Measurements from ENCODE around the gene AOX1. TPM values are rescaled to one million over a fixed set of nuclear protein-coding genes. Genes with fewer than 3 reads are reported as not detected.

Gene AOX1
- total and polyA plus RNA-seq, 2 experiments from 2014 or later = 1.4 to 5.0 TPM

DNA sequence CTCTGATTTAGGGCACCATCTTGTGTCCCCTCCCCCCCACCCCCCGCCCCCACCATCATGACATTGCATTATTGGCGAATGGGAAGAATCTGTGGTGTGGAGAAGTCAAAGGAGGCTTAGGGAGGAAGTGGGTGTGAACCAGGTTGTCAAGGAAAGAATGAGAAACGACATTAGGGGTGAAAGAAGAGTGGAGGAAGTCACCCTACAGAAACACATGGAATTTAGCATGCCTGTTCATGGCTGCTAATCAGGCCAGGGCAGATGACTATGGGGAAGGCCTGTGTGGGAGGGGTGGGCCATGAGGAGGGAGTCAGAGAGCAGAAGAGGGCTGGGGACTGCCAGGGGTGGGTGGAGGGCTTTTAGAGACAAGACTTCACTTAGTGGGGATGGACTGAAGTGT is 81.6 kb downstream of the AOX1 start:
- H3K4me2 ChIP-seq = no peak overlapping the region
- no peaks in the 10 kb centered on the region for H3K36me3 ChIP-seq (ENCODE audit: insufficient read depth)
- no peak overlapping the region for H3K27ac ChIP-seq (ENCODE audit: low read depth)
- Mint-ChIP-seq H3K4me1 (peaks cover 2% of the 10 kb centered on the region; the same call in 1 of the 3 replicates), H3K9me3 (no peaks in the 10 kb centered on the region), H3K36me3 (ENCODE audit: low read depth) (no peaks in the 10 kb centered on the region), H3K27me3 (ENCODE audit: insufficient read depth, low read depth, poor library complexity) (peaks cover 1% of the 10 kb centered on the region), H3K4me3 (no peak overlapping the region), H3K27ac (peak overlapping the region; percentile 84; the same call in 1 of the 2 replicates)
- TF ChIP-seq, protein P1, sequence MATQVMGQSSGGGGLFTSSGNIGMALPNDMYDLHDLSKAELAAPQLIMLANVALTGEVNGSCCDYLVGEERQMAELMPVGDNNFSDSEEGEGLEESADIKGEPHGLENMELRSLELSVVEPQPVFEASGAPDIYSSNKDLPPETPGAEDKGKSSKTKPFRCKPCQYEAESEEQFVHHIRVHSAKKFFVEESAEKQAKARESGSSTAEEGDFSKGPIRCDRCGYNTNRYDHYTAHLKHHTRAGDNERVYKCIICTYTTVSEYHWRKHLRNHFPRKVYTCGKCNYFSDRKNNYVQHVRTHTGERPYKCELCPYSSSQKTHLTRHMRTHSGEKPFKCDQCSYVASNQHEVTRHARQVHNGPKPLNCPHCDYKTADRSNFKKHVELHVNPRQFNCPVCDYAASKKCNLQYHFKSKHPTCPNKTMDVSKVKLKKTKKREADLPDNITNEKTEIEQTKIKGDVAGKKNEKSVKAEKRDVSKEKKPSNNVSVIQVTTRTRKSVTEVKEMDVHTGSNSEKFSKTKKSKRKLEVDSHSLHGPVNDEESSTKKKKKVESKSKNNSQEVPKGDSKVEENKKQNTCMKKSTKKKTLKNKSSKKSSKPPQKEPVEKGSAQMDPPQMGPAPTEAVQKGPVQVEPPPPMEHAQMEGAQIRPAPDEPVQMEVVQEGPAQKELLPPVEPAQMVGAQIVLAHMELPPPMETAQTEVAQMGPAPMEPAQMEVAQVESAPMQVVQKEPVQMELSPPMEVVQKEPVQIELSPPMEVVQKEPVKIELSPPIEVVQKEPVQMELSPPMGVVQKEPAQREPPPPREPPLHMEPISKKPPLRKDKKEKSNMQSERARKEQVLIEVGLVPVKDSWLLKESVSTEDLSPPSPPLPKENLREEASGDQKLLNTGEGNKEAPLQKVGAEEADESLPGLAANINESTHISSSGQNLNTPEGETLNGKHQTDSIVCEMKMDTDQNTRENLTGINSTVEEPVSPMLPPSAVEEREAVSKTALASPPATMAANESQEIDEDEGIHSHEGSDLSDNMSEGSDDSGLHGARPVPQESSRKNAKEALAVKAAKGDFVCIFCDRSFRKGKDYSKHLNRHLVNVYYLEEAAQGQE (IDR thresholded peaks at IDR 0.05; ENCODE audit: unreplicated experiment) = no peak
- no peak for TF ChIP-seq JUNB (IDR thresholded peaks at IDR 0.05; ENCODE audit: unreplicated experiment)
- no peak for TF ChIP-seq NANOG (IDR thresholded peaks at IDR 0.05; ENCODE audit: borderline replicate concordance)
- no peak for TF ChIP-seq ZNF331 (CRISPR knock-in tag; IDR thresholded peaks at IDR 0.05; ENCODE audit: low read depth)
- no peak for TF ChIP-seq EZH2 (IDR thresholded peaks at IDR 0.05; ENCODE audit: low read depth, unreplicated experiment)
- TF ChIP-seq STAT1 (IDR thresholded peaks at IDR 0.05; ENCODE audit: unreplicated experiment) = no peak
- TF ChIP-seq, protein P2, sequence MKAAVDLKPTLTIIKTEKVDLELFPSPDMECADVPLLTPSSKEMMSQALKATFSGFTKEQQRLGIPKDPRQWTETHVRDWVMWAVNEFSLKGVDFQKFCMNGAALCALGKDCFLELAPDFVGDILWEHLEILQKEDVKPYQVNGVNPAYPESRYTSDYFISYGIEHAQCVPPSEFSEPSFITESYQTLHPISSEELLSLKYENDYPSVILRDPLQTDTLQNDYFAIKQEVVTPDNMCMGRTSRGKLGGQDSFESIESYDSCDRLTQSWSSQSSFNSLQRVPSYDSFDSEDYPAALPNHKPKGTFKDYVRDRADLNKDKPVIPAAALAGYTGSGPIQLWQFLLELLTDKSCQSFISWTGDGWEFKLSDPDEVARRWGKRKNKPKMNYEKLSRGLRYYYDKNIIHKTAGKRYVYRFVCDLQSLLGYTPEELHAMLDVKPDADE (IDR thresholded peaks at IDR 0.05) = no peak
- TF ChIP-seq ZNF114 (CRISPR knock-in tag; IDR thresholded peaks at IDR 0.05) = no peak
- TF ChIP-seq POLR2AphosphoS5 (IDR thresholded peaks at IDR 0.05; ENCODE audit: low read depth) = no peak
- TF ChIP-seq, protein P3, sequence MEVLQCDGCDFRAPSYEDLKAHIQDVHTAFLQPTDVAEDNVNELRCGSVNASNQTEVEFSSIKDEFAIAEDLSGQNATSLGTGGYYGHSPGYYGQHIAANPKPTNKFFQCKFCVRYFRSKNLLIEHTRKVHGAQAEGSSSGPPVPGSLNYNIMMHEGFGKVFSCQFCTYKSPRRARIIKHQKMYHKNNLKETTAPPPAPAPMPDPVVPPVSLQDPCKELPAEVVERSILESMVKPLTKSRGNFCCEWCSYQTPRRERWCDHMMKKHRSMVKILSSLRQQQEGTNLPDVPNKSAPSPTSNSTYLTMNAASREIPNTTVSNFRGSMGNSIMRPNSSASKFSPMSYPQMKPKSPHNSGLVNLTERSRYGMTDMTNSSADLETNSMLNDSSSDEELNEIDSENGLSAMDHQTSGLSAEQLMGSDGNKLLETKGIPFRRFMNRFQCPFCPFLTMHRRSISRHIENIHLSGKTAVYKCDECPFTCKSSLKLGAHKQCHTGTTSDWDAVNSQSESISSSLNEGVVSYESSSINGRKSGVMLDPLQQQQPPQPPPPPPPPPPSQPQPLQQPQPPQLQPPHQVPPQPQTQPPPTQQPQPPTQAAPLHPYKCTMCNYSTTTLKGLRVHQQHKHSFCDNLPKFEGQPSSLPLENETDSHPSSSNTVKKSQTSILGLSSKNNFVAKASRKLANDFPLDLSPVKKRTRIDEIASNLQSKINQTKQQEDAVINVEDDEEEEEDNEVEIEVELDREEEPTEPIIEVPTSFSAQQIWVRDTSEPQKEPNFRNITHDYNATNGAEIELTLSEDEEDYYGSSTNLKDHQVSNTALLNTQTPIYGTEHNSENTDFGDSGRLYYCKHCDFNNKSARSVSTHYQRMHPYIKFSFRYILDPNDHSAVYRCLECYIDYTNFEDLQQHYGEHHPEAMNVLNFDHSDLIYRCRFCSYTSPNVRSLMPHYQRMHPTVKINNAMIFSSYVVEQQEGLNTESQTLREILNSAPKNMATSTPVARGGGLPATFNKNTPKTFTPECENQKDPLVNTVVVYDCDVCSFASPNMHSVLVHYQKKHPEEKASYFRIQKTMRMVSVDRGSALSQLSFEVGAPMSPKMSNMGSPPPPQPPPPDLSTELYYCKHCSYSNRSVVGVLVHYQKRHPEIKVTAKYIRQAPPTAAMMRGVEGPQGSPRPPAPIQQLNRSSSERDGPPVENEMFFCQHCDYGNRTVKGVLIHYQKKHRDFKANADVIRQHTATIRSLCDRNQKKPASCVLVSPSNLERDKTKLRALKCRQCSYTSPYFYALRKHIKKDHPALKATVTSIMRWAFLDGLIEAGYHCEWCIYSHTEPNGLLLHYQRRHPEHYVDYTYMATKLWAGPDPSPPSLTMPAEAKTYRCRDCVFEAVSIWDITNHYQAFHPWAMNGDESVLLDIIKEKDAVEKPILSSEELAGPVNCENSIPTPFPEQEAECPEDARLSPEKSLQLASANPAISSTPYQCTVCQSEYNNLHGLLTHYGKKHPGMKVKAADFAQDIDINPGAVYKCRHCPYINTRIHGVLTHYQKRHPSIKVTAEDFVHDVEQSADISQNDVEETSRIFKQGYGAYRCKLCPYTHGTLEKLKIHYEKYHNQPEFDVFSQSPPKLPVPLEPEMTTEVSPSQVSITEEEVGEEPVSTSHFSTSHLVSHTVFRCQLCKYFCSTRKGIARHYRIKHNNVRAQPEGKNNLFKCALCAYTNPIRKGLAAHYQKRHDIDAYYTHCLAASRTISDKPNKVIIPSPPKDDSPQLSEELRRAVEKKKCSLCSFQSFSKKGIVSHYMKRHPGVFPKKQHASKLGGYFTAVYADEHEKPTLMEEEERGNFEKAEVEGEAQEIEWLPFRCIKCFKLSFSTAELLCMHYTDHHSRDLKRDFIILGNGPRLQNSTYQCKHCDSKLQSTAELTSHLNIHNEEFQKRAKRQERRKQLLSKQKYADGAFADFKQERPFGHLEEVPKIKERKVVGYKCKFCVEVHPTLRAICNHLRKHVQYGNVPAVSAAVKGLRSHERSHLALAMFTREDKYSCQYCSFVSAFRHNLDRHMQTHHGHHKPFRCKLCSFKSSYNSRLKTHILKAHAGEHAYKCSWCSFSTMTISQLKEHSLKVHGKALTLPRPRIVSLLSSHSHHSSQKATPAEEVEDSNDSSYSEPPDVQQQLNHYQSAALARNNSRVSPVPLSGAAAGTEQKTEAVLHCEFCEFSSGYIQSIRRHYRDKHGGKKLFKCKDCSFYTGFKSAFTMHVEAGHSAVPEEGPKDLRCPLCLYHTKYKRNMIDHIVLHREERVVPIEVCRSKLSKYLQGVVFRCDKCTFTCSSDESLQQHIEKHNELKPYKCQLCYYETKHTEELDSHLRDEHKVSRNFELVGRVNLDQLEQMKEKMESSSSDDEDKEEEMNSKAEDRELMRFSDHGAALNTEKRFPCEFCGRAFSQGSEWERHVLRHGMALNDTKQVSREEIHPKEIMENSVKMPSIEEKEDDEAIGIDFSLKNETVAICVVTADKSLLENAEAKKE (CRISPR knock-in tag; IDR thresholded peaks at IDR 0.05) = no peak
- TF ChIP-seq, protein P4, sequence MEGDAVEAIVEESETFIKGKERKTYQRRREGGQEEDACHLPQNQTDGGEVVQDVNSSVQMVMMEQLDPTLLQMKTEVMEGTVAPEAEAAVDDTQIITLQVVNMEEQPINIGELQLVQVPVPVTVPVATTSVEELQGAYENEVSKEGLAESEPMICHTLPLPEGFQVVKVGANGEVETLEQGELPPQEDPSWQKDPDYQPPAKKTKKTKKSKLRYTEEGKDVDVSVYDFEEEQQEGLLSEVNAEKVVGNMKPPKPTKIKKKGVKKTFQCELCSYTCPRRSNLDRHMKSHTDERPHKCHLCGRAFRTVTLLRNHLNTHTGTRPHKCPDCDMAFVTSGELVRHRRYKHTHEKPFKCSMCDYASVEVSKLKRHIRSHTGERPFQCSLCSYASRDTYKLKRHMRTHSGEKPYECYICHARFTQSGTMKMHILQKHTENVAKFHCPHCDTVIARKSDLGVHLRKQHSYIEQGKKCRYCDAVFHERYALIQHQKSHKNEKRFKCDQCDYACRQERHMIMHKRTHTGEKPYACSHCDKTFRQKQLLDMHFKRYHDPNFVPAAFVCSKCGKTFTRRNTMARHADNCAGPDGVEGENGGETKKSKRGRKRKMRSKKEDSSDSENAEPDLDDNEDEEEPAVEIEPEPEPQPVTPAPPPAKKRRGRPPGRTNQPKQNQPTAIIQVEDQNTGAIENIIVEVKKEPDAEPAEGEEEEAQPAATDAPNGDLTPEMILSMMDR (conservative IDR thresholded peaks at IDR 0.05; ENCODE audit: low read depth in 2 of 2) = no peak
- TF ChIP-seq EZH2phosphoT487 (IDR thresholded peaks at IDR 0.05; ENCODE audit: unreplicated experiment) = no peak
- no peak for TF ChIP-seq CREB1 (CRISPR knock-in tag; IDR thresholded peaks at IDR 0.05; ENCODE audit: low read depth)
- no peaks in the 10 kb centered on the region for H3K9me2 ChIP-seq (ENCODE audit: insufficient read depth)
- no peak overlapping the region for H3K4me3 ChIP-seq
- H3F3A ChIP-seq (replicated peaks; ENCODE audit: low read depth) = no peaks in the 10 kb centered on the region
- no peak for ATAC-seq
- H4K20me1 ChIP-seq (replicated peaks; ENCODE audit: insufficient read depth) = no peaks in the 10 kb centered on the region
- no peaks in the 10 kb centered on the region for H3K79me2 ChIP-seq (replicated peaks; ENCODE audit: insufficient read depth)
- no peak for DNase-seq (ENCODE audit: low spot score)
- H3K27me3 ChIP-seq (ENCODE audit: insufficient read depth) = no peaks in the 10 kb centered on the region
- no peaks in the 10 kb centered on the region for H3K4me1 ChIP-seq (ENCODE audit: insufficient read depth)
- no peak overlapping the region for H2AFZ ChIP-seq

Data from GM23338 (cell line).